Mesothelial cell of epicardium (in vitro differentiated cells): ENCODE measurements around the gene NSD1. TPM values are rescaled to one million over a fixed set of nuclear protein-coding genes. Genes with fewer than 3 reads are reported as not detected.

Source experiments
- DNase-seq, 2 experiments: peaks; one replicate each; pipeline ENCODE4 v3.0.0; 2021; ENCODE audit warnings: low spot score in 2 of 2; ENCODE audit not compliant: unreplicated experiment in 2 of 2
- H3K27ac Mint-ChIP-seq: 2 replicates; pipeline ENCODE4 v1.8.0; 2021; ENCODE audit warnings: mixed read lengths
- H3K27me3 Mint-ChIP-seq: 2 replicates; pipeline ENCODE4 v1.8.0; 2021; ENCODE audit warnings: low read depth, mixed read lengths
- H3K36me3 Mint-ChIP-seq: 2 replicates; pipeline ENCODE4 v1.8.0; 2021; ENCODE audit warnings: mixed read lengths
- H3K4me1 Mint-ChIP-seq: 2 replicates; pipeline ENCODE4 v1.8.0; 2021; ENCODE audit warnings: mixed read lengths
- H3K4me3 Mint-ChIP-seq: 2 replicates; pipeline ENCODE4 v1.8.0; 2021; ENCODE audit warnings: mild to moderate bottlenecking, moderate library complexity, mixed read lengths
- H3K9me3 Mint-ChIP-seq: 2 replicates; pipeline ENCODE4 v1.8.0; 2021; ENCODE audit warnings: mixed read lengths
- CTCF ChIP-seq: fragments of 200-600 bp; sonication (generic); IDR thresholded peaks from one replicate; pipeline ENCODE4 v1.5.0; 2021; ENCODE audit warnings: antibody characterized with exemption; ENCODE audit not compliant: unreplicated experiment
- total RNA-seq: library from RNA; stranded (reverse); gene quantifications from 3 replicates; pipeline ENCODE4 v1.2.1, GENCODE V29; 2021

Gene NSD1
- total RNA-seq, 1 donor from 2014 or later = 164 TPM

GRCh38 chr5:177123789-177124485, 9.6 kb upstream of the NSD1 start:
- no peak for TF ChIP-seq CTCF
- no peak overlapping the region for H3K27ac Mint-ChIP-seq
- no peak overlapping the region for H3K4me3 Mint-ChIP-seq
- DNase-seq = no peak
- no peaks in the 10 kb centered on the region for H3K9me3 Mint-ChIP-seq
- no peaks in the 10 kb centered on the region for H3K36me3 Mint-ChIP-seq
- no peaks in the 10 kb centered on the region for H3K4me1 Mint-ChIP-seq
- H3K27me3 Mint-ChIP-seq = no peaks in the 10 kb centered on the region

- no peak overlapping the region for H3K27ac Mint-ChIP-seq
- no peak overlapping the region for H3K4me3 Mint-ChIP-seq
- no peak for TF ChIP-seq CTCF
- H3K9me3 Mint-ChIP-seq = no peaks in the 10 kb centered on the region
- no peaks in the 10 kb centered on the region for H3K27me3 Mint-ChIP-seq
- H3K4me1 Mint-ChIP-seq = no peaks in the 10 kb centered on the region
- H3K36me3 Mint-ChIP-seq = no peaks in the 10 kb centered on the region
- DNase-seq = no peak
Observed at GRCh38 chr5:177124486-177124991, 9.0 kb upstream of the NSD1 start.

GRCh38 chr5:177126771-177127170, 6.8 kb upstream of the NSD1 start:
- Mint-ChIP-seq H3K4me1 (no peaks in the 10 kb centered on the region), H3K4me3 (no peak overlapping the region), H3K27ac (no peak overlapping the region), H3K9me3 (no peaks in the 10 kb centered on the region), H3K27me3 (no peaks in the 10 kb centered on the region), H3K36me3 (no peaks in the 10 kb centered on the region)
- TF ChIP-seq CTCF = no peak
- DNase-seq = no peak

DNA sequence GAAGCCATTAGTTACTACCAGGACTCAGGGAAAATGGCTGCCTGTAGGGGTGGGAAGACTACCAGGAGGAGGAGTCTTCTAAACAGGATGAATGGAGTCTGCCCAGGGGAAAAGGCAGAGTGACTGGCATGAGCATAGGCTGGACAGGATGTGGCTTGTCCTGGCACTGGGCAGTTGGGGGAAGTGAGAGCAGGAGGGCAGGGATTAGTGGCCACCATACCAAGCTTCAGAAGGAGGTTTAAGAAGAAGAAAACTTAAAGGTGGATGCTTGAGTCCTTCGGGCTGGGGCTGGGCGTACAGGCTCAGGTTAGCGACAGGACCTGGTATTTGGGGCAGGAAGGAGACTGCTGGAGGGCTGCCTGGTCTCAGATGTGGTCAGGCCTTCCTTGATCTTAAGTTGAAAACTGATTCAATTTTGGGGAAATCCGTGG, 5.0 kb upstream of the NSD1 start:
- Mint-ChIP-seq H3K4me1 (no peaks in the 10 kb centered on the region), H3K4me3 (no peak overlapping the region), H3K36me3 (no peaks in the 10 kb centered on the region), H3K9me3 (no peaks in the 10 kb centered on the region), H3K27me3 (no peaks in the 10 kb centered on the region), H3K27ac (no peak overlapping the region)
- DNase-seq = no peak
- no peak for TF ChIP-seq CTCF

DNA sequence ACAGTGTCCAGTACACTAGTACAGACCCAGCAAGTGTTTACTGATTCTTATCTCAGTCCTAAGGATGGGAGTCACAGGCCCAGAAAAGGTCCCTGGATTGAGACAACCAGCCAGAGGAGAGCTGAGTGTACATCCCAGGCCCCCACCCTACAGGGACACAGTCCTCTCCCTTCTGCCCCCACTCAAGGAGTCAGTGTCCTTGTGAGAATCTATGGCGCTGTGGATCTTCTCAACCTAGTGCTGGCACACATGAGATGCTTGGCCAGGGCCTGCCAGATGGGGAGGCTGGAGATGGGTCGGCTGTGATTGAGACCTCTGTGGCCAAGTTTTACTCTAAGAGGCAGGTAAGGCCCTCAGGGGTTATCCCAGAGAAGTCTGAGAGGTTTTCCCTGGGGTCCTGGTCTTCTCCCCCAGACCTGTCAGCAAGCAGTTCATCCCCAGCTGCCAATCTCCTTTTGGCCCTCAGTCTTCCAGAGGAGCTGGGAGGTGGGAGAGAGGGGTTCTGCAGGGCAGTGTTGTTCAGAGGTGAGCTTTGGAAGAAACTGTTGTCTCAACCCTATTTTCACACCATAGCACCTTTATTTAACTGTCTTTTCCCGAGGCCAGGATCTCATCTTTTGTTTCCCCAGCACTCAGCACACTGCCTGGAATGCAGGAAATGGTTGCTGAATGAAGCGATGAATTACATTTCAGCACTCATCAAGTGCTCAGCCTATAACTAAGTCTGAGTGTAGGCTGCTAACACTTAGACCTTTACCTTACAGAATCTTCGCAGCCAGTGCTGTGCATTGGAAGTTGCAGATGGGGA, 3.2 kb upstream of the NSD1 start:
- DNase-seq = no peak
- H3K27me3 Mint-ChIP-seq = no peaks in the 10 kb centered on the region
- H3K4me1 Mint-ChIP-seq = peaks cover 10% of the 10 kb centered on the region
- no peak for TF ChIP-seq CTCF
- H3K27ac Mint-ChIP-seq = no peak overlapping the region
- no peaks in the 10 kb centered on the region for H3K9me3 Mint-ChIP-seq
- no peak overlapping the region for H3K4me3 Mint-ChIP-seq
- H3K36me3 Mint-ChIP-seq = peaks cover 2% of the 10 kb centered on the region
